Tibial nerve (tissue), 4 donors: ENCODE results near the gene CFAP57.

Source experiments
- EP300 ChIP-seq, 2 donors: sonication (generic); formaldehyde crosslinking; IDR thresholded peaks; one replicate each; pipeline ENCODE4 v1.6.1; 2017; ENCODE audit warnings: antibody characterized with exemption in 2 of 2, mild to moderate bottlenecking in 1 of 2
- POLR2A ChIP-seq, 2 donors: fragments of 450-650 bp; IDR thresholded peaks; one replicate each; pipeline ENCODE4 v1.6.1; 2017; ENCODE audit warnings: antibody characterized with exemption in 2 of 2, mild to moderate bottlenecking in 2 of 2, moderate library complexity in 2 of 2
- TF ChIP-seq, protein P1 (sequence below), 5 experiments: fragments of 200-600 bp in 3 of 5; fragments of 450-650 bp in 2 of 5; sonication (generic) in 3 of 5; IDR thresholded peaks; one replicate each; pipeline ENCODE4 v1.5.1; 2016 to 2019; ENCODE audit warnings: antibody characterized with exemption in 5 of 5, mild to moderate bottlenecking in 3 of 5, moderate library complexity in 2 of 5

DNA sequence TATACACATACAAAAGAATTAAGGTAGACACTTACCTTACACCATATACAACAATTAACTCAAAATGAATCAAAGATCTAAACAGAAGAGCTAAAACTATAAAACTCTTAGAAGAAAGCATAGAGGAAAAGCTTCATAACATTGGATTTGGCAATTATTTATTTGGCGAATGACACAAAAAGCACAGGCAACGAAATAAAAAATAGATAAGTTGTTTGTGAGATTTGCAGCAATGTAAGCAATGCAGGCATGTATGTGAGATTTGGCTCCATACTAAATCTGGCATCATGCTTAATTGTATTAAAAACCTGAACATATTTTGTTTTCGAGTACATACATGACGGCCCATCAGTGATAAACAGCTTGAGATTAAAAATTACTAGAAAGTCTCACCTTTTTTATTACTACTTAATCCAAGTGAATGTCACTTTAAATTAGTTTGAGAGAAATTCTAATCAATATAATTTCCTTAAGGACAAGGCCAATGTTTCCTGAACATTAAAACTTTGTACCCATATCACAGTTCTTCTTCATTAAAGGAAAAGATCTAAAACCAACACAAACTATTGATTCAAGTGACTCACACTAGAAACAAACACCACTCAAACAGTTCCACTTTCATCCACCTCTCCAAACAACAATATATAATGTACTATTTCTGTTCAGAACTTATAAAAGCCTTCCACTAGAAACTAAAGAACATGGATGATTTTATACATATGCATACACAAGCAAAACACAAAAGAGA, 74.5 kb downstream of the CFAP57 start:
- TF ChIP-seq, protein P1, sequence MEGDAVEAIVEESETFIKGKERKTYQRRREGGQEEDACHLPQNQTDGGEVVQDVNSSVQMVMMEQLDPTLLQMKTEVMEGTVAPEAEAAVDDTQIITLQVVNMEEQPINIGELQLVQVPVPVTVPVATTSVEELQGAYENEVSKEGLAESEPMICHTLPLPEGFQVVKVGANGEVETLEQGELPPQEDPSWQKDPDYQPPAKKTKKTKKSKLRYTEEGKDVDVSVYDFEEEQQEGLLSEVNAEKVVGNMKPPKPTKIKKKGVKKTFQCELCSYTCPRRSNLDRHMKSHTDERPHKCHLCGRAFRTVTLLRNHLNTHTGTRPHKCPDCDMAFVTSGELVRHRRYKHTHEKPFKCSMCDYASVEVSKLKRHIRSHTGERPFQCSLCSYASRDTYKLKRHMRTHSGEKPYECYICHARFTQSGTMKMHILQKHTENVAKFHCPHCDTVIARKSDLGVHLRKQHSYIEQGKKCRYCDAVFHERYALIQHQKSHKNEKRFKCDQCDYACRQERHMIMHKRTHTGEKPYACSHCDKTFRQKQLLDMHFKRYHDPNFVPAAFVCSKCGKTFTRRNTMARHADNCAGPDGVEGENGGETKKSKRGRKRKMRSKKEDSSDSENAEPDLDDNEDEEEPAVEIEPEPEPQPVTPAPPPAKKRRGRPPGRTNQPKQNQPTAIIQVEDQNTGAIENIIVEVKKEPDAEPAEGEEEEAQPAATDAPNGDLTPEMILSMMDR (IDR thresholded peaks at IDR 0.05): no peak
- no peak for TF ChIP-seq POLR2A (IDR thresholded peaks at IDR 0.05)
- no peak for TF ChIP-seq EP300 (IDR thresholded peaks at IDR 0.05)
